ENCODE measurements around the gene STIM2. TPM values are rescaled to one million over a fixed set of nuclear protein-coding genes. Genes with fewer than 3 reads are reported as not detected.

Gene STIM2
- polyA plus RNA-seq, 4 donors: 7.6 to 28.0 (median 15.7) TPM

- no peak for FAIRE-seq
- no peaks in the 10 kb centered on the region for H3K4me1 ChIP-seq (ENCODE audit: control insufficient read depth in 3 of 3, insufficient read depth in 2 of 3, low read depth in 1 of 3, low read length in 2 of 3)
- peaks cover 0 to 4% of the 10 kb centered on the region in 2 donors for H3K9me3 ChIP-seq (ENCODE audit: control insufficient read depth in 2 of 2, insufficient read depth in 1 of 2, low read depth in 1 of 2, low read length in 1 of 2)
- no peak for DNase-seq
- no peak overlapping the region for H3K4me3 ChIP-seq (ENCODE audit: low read depth in 1 of 3, low read length in 3 of 3)
- H3K27me3 ChIP-seq (ENCODE audit: control insufficient read depth in 3 of 3, insufficient read depth in 3 of 3, low read length in 3 of 3): peaks cover 0 to 2% (median 0%) of the 10 kb centered on the region in 3 donors
- no peak overlapping the region for H3K27ac ChIP-seq (ENCODE audit: low read depth in 1 of 3, low read length in 2 of 3)
- no peaks in the 10 kb centered on the region for H3K36me3 ChIP-seq (ENCODE audit: control insufficient read depth in 3 of 3, insufficient read depth in 2 of 3, low read depth in 1 of 3, low read length in 3 of 3)
- 89 to 95% (median 94%) methylated on average over 2 of the region's 2 CpGs for WGBS, 3 donors
Measured at GRCh38 chr4:27042411-27042810, 181.8 kb downstream of the STIM2 start.

- no peak overlapping the region for H3K4me3 ChIP-seq (ENCODE audit: low read depth in 1 of 3, low read length in 3 of 3)
- DNase-seq: no peak
- peaks cover 0 to 4% of the 10 kb centered on the region in 2 donors for H3K9me3 ChIP-seq (ENCODE audit: control insufficient read depth in 2 of 2, insufficient read depth in 1 of 2, low read depth in 1 of 2, low read length in 1 of 2)
- no peaks in the 10 kb centered on the region for H3K36me3 ChIP-seq (ENCODE audit: control insufficient read depth in 3 of 3, insufficient read depth in 2 of 3, low read depth in 1 of 3, low read length in 3 of 3)
- 32 to 50% (median 42%) methylated on average over 1 of the region's 1 CpG for WGBS, 3 donors
- FAIRE-seq: no peak
- no peaks in the 10 kb centered on the region for H3K4me1 ChIP-seq (ENCODE audit: control insufficient read depth in 3 of 3, insufficient read depth in 2 of 3, low read depth in 1 of 3, low read length in 2 of 3)
- H3K27me3 ChIP-seq (ENCODE audit: control insufficient read depth in 3 of 3, insufficient read depth in 3 of 3, low read length in 3 of 3): peaks cover 0 to 2% (median 0%) of the 10 kb centered on the region in 3 donors
- no peak overlapping the region for H3K27ac ChIP-seq (ENCODE audit: low read depth in 1 of 3, low read length in 2 of 3)
Measured at GRCh38 chr4:27043200-27043599, 182.6 kb downstream of the STIM2 start.

- peaks cover 0 to 4% of the 10 kb centered on the region in 2 donors for H3K9me3 ChIP-seq (ENCODE audit: control insufficient read depth in 2 of 2, insufficient read depth in 1 of 2, low read depth in 1 of 2, low read length in 1 of 2)
- no peak overlapping the region for H3K4me3 ChIP-seq (ENCODE audit: low read depth in 1 of 3, low read length in 3 of 3)
- no peaks in the 10 kb centered on the region for H3K4me1 ChIP-seq (ENCODE audit: control insufficient read depth in 3 of 3, insufficient read depth in 2 of 3, low read depth in 1 of 3, low read length in 2 of 3)
- peaks cover 0 to 2% (median 2%) of the 10 kb centered on the region in 3 donors for H3K27me3 ChIP-seq (ENCODE audit: control insufficient read depth in 3 of 3, insufficient read depth in 3 of 3, low read length in 3 of 3)
- no peak overlapping the region for H3K27ac ChIP-seq (ENCODE audit: low read depth in 1 of 3, low read length in 2 of 3)
- DNase-seq: no peak
- WGBS, 3 donors: 3 to 24% (median 7%) methylated on average over 1 of the region's 1 CpG
- H3K36me3 ChIP-seq (ENCODE audit: control insufficient read depth in 3 of 3, insufficient read depth in 2 of 3, low read depth in 1 of 3, low read length in 3 of 3): no peaks in the 10 kb centered on the region
- no peak for FAIRE-seq
Measured at GRCh38 chr4:27046851-27047250, 186.2 kb downstream of the STIM2 start.

- DNase-seq (peak; percentile 33 to 40), FAIRE-seq (peak; percentile 59)
- peaks cover 0 to 3% of the 10 kb centered on the region in 2 donors for H3K9me3 ChIP-seq (ENCODE audit: control insufficient read depth in 2 of 2, insufficient read depth in 1 of 2, low read depth in 1 of 2, low read length in 1 of 2)
- no peaks in the 10 kb centered on the region for H3K36me3 ChIP-seq (ENCODE audit: control insufficient read depth in 3 of 3, insufficient read depth in 2 of 3, low read depth in 1 of 3, low read length in 3 of 3)
- H3K4me1 ChIP-seq (ENCODE audit: control insufficient read depth in 3 of 3, insufficient read depth in 2 of 3, low read depth in 1 of 3, low read length in 2 of 3): no peaks in the 10 kb centered on the region
- H3K27ac ChIP-seq (ENCODE audit: low read depth in 1 of 3, low read length in 2 of 3): no peak overlapping the region
- peak overlapping the region in 1 of 3 donors; percentile 2 for H3K4me3 ChIP-seq (ENCODE audit: low read depth in 1 of 3, low read length in 3 of 3)
- peaks cover 0 to 2% (median 2%) of the 10 kb centered on the region in 3 donors for H3K27me3 ChIP-seq (ENCODE audit: control insufficient read depth in 3 of 3, insufficient read depth in 3 of 3, low read length in 3 of 3)
- WGBS, 3 donors: 22 to 28% (median 25%) methylated on average over 19 of the region's 19 CpGs
Measured at GRCh38 chr4:27048429-27049238, 188.0 kb downstream of the STIM2 start.

- no peaks in the 10 kb centered on the region for H3K9me3 ChIP-seq (ENCODE audit: control insufficient read depth in 2 of 2, insufficient read depth in 1 of 2, low read depth in 1 of 2, low read length in 1 of 2)
Measured at GRCh38 chr4:27049239-27049829, 188.7 kb downstream of the STIM2 start.

GRCh38 chr4:27050731-27051130 lies 190.1 kb downstream of the STIM2 start:
- H3K4me3 ChIP-seq (ENCODE audit: low read depth in 1 of 3, low read length in 3 of 3): no peak overlapping the region
- no peaks in the 10 kb centered on the region for H3K36me3 ChIP-seq (ENCODE audit: control insufficient read depth in 3 of 3, insufficient read depth in 2 of 3, low read depth in 1 of 3, low read length in 3 of 3)
- WGBS, 3 donors: 58 to 78% (median 67%) methylated on average over 3 of the region's 3 CpGs
- DNase-seq (no peak), FAIRE-seq (no peak)
- H3K27me3 ChIP-seq (ENCODE audit: control insufficient read depth in 3 of 3, insufficient read depth in 3 of 3, low read length in 3 of 3): peaks cover 0 to 2% (median 2%) of the 10 kb centered on the region in 3 donors
- no peaks in the 10 kb centered on the region for H3K9me3 ChIP-seq (ENCODE audit: control insufficient read depth in 2 of 2, insufficient read depth in 1 of 2, low read depth in 1 of 2, low read length in 1 of 2)
- H3K4me1 ChIP-seq (ENCODE audit: control insufficient read depth in 3 of 3, insufficient read depth in 2 of 3, low read depth in 1 of 3, low read length in 2 of 3): no peaks in the 10 kb centered on the region
- no peak overlapping the region for H3K27ac ChIP-seq (ENCODE audit: low read depth in 1 of 3, low read length in 2 of 3)

More at GRCh38 chr4:27049239-27049829, 188.7 kb downstream of the STIM2 start:
- peaks cover 0 to 2% (median 2%) of the 10 kb centered on the region in 3 donors for H3K27me3 ChIP-seq (ENCODE audit: control insufficient read depth in 3 of 3, insufficient read depth in 3 of 3, low read length in 3 of 3)
- no peak overlapping the region for H3K4me3 ChIP-seq (ENCODE audit: low read depth in 1 of 3, low read length in 3 of 3)
- FAIRE-seq (no peak), DNase-seq (no peak)
- no peak overlapping the region for H3K27ac ChIP-seq (ENCODE audit: low read depth in 1 of 3, low read length in 2 of 3)
- no peaks in the 10 kb centered on the region for H3K4me1 ChIP-seq (ENCODE audit: control insufficient read depth in 3 of 3, insufficient read depth in 2 of 3, low read depth in 1 of 3, low read length in 2 of 3)
- no peaks in the 10 kb centered on the region for H3K36me3 ChIP-seq (ENCODE audit: control insufficient read depth in 3 of 3, insufficient read depth in 2 of 3, low read depth in 1 of 3, low read length in 3 of 3)
- 65 to 70% (median 68%) methylated on average over 8 of the region's 8 CpGs for WGBS, 3 donors

GRCh38 chr4:27055221-27055760 lies 194.7 kb downstream of the STIM2 start:
- WGBS, 3 donors: 62 to 73% (median 65%) methylated on average over 3 of the region's 3 CpGs

GRCh38 chr4:27056281-27056680 lies 195.6 kb downstream of the STIM2 start:
- DNase-seq (no peak), FAIRE-seq (no peak)
- Histone ChIP-seq H3K9me3 (ENCODE audit: control insufficient read depth in 2 of 2, insufficient read depth in 1 of 2, low read depth in 1 of 2, low read length in 1 of 2) (peaks cover 0 to 8% of the 10 kb centered on the region in 2 donors), H3K27me3 (ENCODE audit: control insufficient read depth in 3 of 3, insufficient read depth in 3 of 3, low read length in 3 of 3) (no peaks in the 10 kb centered on the region), H3K4me3 (ENCODE audit: low read depth in 1 of 3, low read length in 3 of 3) (no peak overlapping the region), H3K27ac (ENCODE audit: low read depth in 1 of 3, low read length in 2 of 3) (no peak overlapping the region), H3K4me1 (ENCODE audit: control insufficient read depth in 3 of 3, insufficient read depth in 2 of 3, low read depth in 1 of 3, low read length in 2 of 3) (peaks cover 0 to 2% (median 0%) of the 10 kb centered on the region in 3 donors), H3K36me3 (ENCODE audit: control insufficient read depth in 3 of 3, insufficient read depth in 2 of 3, low read depth in 1 of 3, low read length in 3 of 3) (no peaks in the 10 kb centered on the region)
- 83 to 90% (median 88%) methylated on average over 16 of the region's 16 CpGs for WGBS, 3 donors

More at GRCh38 chr4:27055221-27055760, 194.7 kb downstream of the STIM2 start:
- H3K36me3 ChIP-seq (ENCODE audit: control insufficient read depth in 3 of 3, insufficient read depth in 2 of 3, low read depth in 1 of 3, low read length in 3 of 3): no peaks in the 10 kb centered on the region
- DNase-seq (no peak), FAIRE-seq (no peak)
- H3K4me3 ChIP-seq (ENCODE audit: low read depth in 1 of 3, low read length in 3 of 3): no peak overlapping the region
- no peak overlapping the region for H3K27ac ChIP-seq (ENCODE audit: low read depth in 1 of 3, low read length in 2 of 3)
- H3K4me1 ChIP-seq (ENCODE audit: control insufficient read depth in 3 of 3, insufficient read depth in 2 of 3, low read depth in 1 of 3, low read length in 2 of 3): peaks cover 0 to 2% (median 0%) of the 10 kb centered on the region in 3 donors
- no peaks in the 10 kb centered on the region for H3K27me3 ChIP-seq (ENCODE audit: control insufficient read depth in 3 of 3, insufficient read depth in 3 of 3, low read length in 3 of 3)
- peaks cover 0 to 8% of the 10 kb centered on the region in 2 donors for H3K9me3 ChIP-seq (ENCODE audit: control insufficient read depth in 2 of 2, insufficient read depth in 1 of 2, low read depth in 1 of 2, low read length in 1 of 2)
